ENCODE data around the gene LENG1.
A peak's percentile ranks its signal among the peaks of the same experiment; 100 is the strongest.

The LENG1 gene

GRCh38 chr19:54137699-54138488 lies 21.6 kb downstream of the LENG1 start, which contains the start of gene CNOT3:
Gene CNOT3 (plus strand): TSS chr19:54137762. CDS start chr19:54142979, 5,217 bp downstream.
- no peak for DNase-seq

DNA sequence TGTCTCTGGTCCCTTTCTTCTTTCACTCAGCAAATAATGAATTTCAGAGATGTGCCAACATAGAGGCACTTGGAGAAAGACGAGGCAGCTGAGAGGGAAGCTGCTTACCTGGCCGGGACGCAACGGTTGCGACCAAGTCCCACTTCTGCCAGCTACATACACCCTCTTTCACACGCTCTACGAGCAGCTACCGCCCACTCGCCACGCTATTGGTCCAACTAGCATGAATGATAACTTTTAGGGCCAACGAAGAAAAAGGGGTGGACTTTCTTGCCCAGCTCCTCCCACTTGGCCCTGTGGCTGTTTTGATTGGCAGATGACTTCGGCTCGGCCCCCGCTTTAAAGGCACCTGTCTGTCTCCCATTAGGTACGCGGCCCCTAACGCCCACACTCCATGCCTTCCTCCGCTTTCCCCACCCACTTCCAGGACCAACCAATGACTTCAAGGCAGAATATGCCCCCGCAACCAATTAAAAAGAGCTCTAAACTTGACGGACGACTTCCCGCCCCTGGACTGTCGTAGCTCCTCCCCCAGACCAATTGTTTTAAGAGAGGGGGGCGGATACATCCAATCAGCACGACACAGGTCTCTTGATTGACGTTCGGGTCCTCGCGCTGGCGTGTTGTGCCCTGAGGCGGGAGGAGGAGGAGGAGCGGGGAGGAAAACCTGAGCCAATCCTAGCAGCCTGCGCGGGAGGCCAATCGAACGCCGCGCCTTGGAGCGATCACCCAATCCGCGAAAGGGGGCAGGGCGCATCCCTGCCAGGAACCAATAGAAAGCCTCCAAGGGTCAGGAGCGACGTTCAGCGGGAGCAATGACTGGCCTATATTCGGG lies 22.4 kb downstream of the LENG1 start:
- DNase-seq, result peak; percentile 98 to 100

DNA sequence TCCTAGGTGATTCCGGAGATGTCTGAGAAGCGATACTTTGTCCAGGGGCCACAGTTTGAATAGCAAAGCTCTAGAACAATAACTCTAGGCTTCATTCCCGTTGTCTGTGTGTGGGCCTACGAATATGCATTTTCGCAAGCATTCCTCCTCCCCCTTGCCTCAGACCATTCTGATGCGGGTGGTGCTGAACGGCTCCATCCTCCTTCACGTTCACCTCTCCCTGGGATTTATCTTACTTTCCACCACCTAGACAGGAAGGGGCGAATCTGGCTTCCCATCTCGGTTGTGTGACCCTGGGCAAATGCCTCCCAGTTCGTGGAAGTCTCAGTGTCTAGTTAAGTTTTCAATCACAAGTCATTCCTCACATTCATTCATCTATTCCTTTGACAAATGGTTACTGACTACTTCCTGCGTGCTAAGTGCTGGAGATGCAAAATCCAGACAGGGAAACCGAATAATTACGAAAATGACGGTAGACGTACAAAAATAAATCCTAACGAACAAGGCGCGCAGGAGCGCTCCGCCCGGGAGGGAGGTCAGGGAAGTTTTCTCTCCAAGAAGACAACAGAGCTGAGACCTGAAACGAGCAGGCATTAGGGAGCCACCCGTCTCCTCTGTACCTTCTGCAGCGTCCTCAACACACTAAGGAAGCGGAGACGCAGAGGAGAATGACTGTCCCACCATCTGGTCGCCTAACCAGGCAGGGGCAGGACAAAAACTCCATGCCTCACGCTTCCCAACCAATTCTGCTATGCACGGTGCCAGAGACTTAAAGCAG lies 23.2 kb downstream of the LENG1 start:
- no peak for DNase-seq

- DNase-seq, result no peak
These were observed 25.4 kb downstream of the LENG1 start for GRCh38 chr19:54133957-54134590.

DNA sequence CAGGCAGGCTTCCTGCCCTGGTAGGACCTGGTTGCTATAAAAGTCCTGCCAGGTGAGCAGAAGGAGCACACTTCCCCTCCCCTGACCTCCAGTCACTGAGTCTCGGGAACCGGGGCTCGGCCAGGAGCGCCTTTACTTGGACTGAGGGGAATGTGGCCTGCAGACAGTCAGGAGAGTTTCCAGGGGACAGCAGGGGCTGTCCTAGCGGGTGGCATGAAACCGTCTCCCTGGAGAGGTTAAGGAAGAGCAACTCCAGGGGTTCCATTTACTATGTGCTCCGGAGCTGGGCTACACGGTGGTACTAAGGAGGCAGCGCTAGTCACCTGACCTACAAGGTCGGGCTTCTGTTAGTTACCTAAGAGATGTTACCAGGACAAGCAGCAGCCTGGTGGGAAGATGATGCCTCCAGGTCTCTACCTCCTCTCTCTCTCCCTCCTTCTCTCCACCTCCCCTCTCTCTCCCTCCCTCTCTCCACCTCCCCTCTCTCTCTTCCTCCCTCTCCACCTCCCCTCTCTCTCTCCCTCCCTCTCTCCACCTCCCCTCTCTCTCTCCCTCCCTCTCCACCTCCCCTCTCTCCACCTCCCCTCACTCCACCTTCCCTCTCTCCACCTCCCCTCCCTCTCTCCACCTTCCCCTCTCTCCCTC lies 26.1 kb downstream of the LENG1 start:
- no peak for DNase-seq

DNA sequence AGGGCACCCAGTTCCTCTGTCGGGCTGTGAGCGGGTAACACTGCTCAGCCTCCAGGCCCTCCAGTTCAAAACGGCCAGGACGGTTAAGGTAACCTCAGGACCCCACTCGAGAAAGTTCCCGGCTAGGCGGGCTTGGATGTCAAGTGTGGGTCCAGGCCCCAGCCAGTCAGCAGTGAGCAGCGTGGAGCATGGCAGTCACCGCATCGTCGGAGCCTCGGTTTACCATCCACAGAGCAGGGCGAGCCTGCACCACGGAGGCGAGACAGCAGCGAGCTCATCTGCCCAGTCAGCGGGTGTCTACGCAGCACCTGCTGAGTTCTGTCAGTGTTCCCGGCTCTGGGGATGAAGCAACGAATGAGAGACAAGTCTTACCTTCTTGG lies 29.9 kb downstream of the LENG1 start:
- DNase-seq, result no peak

DNA sequence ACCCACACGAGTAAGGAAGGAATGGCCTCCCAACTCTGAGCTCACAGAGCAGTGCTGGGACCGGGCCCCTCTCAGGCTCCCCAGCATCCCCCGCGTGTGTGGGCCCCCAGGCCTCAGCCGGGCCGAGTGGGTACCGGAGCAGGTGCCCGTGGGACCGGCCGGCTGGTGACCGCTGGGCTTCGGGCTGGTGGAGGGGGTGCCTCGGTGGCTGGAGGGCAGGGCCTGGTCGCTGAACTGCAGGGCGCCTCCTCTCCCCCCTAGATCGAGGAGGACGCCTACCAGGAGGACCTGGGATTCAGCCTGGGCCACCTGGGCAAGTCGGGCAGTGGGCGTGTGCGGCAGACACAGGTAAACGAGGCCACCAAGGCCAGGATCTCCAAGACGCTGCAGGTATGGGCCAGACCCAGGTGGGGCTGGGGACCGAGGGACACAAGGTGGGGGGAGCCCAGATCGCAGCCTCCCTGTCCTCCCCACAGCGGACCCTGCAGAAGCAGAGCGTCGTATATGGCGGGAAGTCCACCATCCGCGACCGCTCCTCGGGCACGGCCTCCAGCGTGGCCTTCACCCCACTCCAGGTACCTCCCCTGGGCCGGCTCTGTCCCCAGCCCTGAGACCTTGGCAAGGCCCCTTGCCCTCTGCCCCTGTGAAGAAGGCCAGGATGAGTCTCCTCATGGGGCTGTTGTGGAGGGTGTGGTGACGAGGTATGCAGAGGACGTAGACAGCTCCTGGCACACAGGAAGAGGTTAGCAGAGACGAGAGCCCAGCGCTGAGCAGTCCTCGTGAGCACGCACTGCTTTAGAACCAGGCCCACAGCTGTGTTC lies 30.5 kb downstream of the LENG1 start:
- DNase-seq, result no peak

- no peak for DNase-seq
These were observed 31.1 kb downstream of the LENG1 start for GRCh38 chr19:54128441-54128725.

DNA sequence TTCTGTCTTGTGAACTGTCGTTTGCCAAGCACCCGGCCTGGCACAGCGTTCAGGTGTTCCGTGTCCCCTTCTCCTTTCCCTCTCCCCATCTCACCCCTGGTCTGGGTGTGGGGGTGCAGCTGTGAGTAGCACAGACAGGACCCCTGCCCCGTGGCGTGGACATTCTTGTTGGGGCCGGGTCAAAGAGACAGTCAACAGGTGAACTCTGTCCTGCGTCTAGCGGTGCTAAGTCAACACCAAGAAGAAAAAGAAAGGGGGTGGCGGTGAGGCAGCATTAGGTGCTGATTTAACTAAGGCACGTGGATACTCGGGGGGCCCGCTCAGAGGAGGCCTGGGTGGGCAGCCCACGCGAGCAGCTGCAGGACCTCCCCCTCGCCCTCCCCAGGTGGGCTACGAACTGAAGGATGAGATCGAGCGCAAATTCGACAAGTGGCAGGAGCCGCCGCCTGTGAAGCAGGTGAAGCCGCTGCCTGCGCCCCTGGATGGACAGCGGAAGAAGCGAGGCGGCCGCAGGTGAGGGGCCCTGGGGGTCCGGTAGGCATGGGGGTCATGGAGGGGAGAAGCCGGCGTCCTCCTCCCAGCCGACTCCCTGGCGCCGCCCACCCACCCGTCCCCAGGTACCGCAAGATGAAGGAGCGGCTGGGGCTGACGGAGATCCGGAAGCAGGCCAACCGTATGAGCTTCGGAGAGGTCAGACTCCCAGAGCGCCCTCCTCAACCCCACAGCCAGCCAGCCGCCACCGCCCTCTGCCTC lies 31.7 kb downstream of the LENG1 start:
- no peak for DNase-seq

DNA sequence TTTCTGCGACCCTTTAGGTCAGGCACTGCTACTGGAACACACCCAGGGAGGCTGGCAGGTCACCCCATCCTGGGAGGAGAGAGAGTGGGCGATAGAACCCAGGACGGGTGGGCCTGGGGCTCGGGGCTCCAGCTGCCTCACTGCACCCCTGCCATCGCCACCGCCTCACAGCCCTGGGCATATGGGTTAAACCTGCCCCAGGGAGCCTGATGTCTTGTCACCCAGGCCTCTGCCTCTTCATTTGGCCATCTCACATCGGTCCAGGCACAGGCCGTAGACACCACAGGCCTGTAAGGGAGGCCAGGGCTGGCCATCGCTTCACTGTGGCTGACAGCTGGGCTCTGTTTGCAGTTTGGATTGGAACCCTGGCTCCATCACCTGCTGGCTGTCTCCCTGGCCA lies 33.8 kb downstream of the LENG1 start:
- no peak for DNase-seq

DNA sequence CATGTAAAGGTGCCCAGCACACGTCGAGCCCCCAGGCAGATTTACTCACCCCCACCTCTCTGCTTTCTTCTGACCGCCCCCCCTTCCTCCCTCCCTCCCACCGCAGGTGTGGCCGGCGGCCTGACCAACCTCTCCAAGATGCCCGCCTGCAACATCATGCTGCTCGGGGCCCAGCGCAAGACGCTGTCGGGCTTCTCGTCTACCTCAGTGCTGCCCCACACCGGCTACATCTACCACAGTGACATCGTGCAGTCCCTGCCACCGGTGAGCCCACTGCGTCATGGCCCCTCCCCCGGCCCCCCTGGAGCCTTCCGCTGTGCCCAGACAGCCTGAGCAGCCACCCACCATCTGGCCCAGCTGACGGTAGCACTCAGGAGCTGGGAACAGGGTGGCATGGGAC lies 35.1 kb downstream of the LENG1 start:
- DNase-seq, result no peak

- DNase-seq, result no peak
These were observed 35.8 kb downstream of the LENG1 start for GRCh38 chr19:54123682-54124081.

DNA sequence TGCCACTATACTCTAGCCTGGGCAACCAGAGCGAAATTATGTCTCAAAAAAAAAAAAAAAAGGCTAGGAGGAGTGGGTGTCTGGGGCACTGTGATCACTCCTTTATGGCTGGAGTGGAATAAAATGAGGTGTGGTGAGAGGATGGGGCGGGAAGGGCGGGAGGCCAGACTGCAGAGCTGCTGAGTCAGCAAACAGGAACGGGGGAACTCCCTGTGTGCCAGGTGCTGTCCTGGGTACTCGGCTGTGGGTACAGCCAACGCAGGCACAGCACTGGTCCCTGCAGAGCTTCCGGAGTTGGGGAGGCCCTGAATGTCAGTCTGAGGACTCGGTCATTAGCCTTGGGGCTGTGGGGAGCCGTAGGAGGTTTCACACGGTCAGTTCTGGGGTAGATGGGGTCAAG lies 38.3 kb downstream of the LENG1 start:
- no peak for DNase-seq

GRCh38 chr19:54115109-54116063 lies 44.1 kb downstream of the LENG1 start, which contains the start of the genes PRPF31 and TFPT:
Gene PRPF31 (plus strand): TSS chr19:54115754. CDS start chr19:54118279, 2,525 bp downstream.
Gene TFPT (minus strand): TSS chr19:54115657. CDS start chr19:54115269, 388 bp downstream.
- peak; percentile 43 to 92 for DNase-seq

DNA sequence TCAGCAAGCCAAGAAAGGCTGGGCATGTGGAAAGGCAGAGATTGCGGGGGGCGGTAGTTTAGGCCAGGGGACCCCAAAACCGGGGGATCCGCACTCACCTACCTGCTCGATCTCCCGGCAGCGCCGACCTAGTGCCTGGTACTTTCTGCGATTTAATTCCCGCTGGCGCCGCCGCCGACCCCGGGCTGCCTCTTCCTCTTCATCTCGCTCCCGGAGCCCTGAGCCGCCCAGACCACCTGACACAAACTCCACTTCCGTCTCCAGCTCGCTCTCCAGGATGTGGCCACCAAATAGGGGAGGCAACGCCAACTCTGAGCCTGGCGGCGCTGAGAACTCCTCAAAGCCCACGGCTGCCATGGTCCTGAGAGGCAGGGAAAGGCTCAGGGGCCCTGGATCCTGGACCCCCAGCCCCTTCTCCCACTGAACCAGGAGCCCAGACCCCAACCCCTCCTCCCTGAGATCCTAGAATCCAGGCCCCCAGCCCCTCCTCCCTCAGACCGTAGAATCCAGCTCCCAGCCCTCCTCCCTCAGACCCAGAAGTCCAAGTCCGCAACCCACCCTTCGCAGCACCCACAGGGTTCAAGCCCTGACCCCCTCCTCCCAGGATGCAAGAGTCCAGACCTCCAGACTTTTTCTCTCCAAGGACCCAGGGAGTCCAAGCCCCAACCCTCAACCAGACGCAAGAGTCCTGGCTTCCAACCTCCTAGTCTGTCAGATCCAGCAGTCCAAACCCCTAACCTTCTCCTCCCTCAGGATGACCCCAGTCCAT lies 45.0 kb downstream of the LENG1 start:
- DNase-seq, result no peak

GRCh38 chr19:54109651-54110050 lies 49.9 kb downstream of the LENG1 start:
- DNase-seq, result no peak

DNA sequence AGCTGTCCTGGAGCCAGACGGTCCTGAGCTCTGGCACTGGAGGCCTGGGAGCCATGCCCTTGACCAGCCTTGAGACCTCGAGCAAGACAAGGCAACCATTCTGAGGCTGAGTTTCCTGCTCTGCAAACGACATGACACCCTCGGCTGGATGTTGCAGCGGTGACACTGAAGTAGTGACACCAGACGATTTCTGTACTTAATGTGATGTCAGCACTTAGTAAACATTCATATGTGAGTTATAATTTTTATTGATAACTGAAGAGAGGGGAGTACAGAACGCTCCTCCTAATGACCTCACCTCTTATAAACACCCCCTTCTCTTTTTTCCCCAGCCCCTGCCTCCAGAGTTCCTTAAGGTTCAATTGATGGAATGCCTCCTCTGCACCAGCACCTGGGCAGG lies 51.0 kb downstream of the LENG1 start:
- DNase-seq, result no peak

DNA sequence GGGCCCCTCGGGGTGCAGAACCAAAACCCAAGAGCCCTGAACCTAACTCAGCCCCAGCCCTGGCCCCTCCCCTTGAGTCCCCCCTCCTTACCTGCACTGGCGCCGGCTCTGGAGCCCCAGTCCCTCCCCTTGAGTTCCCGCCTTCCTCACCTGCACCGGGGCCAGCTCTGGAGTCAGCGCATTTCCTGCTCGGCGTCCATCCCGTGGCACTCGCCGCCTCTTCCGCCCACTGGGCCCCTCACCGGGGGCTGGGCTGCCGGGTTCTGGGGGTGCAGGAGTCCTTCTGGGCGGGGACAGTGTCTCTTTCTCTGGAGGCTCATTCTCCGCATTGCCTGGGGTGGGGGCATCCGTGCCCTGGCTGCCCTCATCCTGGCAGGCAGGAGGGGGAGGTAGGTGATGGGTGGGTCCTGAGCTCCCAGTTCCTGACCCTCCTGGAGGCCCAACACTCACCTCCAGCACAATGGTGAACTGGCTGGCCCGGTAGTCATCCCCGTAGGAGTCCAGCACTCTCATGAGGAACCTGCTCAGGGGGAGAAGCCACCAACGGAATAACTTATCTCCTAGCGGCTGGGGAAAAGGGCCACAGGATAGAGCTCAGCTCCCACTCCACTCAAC lies 51.5 kb downstream of the LENG1 start:
- DNase-seq, result no peak

Data from cerebellar nuclear complex (tissue), 1 donor.